A673 (cell line): ENCODE results near the gene TXNRD1.

Experiments
- EZH2 ChIP-seq: fragments of 200-600 bp; sonication (generic); IDR thresholded peaks from 2 replicates; pipeline ENCODE4 v1.6.1; 2017; ENCODE audit warnings: borderline replicate concordance, low read depth, mild to moderate bottlenecking, mixed read lengths, antibody characterized with exemption, low read length; ENCODE audit not compliant: poor library complexity, severe bottlenecking
- TF ChIP-seq, protein P1 (sequence below): fragments of 300-800, 200-600 bp; sonication (generic); conservative IDR thresholded peaks from 2 replicates; pipeline ENCODE4 v1.5.1; 2017; ENCODE audit warnings: low read depth, mild to moderate bottlenecking, antibody characterized with exemption, low read length, moderate library complexity, mixed read lengths

DNA sequence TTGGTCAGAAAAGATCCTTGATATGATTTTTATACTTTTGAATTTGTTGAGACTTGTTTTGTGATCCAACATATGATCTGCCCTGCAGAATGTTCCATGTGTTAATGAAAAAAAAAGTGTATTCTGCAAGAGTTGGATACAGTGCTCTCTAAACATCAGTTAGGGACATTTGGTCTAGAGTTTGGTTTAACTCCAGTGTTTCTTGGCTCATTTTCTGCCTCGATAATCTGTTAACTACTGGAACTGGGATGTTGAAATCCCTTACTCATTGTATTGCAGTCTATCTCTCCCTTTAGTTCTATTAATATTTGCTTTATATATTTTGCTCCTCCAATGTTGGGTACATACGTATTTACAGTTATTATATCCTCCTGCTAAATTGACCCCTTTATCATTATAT is 18.3 kb upstream of the TXNRD1 start:
- TF ChIP-seq, protein P1, sequence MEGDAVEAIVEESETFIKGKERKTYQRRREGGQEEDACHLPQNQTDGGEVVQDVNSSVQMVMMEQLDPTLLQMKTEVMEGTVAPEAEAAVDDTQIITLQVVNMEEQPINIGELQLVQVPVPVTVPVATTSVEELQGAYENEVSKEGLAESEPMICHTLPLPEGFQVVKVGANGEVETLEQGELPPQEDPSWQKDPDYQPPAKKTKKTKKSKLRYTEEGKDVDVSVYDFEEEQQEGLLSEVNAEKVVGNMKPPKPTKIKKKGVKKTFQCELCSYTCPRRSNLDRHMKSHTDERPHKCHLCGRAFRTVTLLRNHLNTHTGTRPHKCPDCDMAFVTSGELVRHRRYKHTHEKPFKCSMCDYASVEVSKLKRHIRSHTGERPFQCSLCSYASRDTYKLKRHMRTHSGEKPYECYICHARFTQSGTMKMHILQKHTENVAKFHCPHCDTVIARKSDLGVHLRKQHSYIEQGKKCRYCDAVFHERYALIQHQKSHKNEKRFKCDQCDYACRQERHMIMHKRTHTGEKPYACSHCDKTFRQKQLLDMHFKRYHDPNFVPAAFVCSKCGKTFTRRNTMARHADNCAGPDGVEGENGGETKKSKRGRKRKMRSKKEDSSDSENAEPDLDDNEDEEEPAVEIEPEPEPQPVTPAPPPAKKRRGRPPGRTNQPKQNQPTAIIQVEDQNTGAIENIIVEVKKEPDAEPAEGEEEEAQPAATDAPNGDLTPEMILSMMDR = no peak
- no peak for TF ChIP-seq EZH2
